Measurements from ENCODE around the gene DHRSX. TPM values are rescaled to one million over a fixed set of nuclear protein-coding genes. Genes with fewer than 3 reads are reported as not detected.
A peak's percentile ranks its signal among the peaks of the same experiment; 100 is the strongest.
"Not testable (repeated sequence)": the region's sequence is repeated elsewhere in the genome, so short reads cannot be mapped to it uniquely, and the experiment has no call there.

Gene DHRSX
- total RNA-seq, 1 experiment from 2014 or later: 24.5 TPM

DNA sequence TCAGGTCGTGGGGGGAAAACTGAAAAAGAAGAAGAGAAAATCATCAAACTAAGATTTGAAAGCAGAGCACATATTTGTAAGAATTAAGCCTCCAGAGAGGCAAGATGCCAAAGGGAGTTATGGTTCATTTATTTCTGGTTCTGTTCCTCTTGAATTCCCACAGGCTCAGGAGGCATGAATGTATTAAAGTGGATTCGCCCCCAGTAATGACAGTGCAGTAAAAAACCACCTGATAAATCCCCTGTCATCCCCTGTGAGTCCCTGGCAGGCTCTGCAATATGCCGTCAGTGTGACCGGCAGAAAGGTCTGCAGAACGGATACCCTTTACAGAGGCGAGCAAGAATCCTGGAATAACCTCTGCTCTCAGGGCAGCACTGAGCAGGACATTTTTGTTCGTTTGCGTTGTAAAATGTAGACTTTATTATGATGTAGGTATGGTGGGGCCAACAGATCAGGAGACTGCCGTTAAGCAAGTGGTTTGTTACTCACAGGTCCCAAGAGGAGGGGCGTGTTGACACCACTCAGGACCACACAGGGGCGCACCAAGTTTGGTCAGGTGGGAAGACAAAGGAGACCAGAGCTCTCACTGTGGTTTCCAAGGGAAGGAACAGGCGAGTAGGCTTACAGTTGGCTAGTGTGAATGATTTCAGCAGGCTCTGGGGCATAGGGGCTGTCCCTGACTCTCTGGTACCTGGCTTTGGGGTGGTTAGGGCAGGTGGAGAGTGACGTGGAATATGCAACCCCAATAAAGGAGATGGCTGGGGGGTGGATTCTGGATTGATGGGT is 75.3 kb downstream of the DHRSX start:
- no peak for DNase-seq (ENCODE audit: low read depth)

DNA sequence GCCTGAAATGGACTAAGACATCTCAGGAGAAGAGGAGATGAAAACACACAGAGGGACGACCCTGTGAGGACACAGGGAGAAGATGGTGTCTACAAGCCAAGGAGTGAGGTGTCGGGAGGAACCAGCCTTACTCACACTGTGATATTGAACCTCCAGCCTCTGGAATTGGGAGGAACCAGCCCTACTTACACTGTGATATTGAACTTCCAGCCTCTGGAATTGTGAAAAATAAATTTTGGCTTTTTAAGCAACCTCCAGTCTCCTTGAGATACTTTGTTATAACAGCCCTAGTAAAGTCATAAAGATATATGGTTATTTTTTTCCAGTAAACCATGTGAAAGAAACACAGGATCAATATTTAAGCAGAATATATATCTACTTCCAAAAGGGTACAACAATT is 76.5 kb downstream of the DHRSX start:
- DNase-seq (ENCODE audit: low read depth): no peak

DNA sequence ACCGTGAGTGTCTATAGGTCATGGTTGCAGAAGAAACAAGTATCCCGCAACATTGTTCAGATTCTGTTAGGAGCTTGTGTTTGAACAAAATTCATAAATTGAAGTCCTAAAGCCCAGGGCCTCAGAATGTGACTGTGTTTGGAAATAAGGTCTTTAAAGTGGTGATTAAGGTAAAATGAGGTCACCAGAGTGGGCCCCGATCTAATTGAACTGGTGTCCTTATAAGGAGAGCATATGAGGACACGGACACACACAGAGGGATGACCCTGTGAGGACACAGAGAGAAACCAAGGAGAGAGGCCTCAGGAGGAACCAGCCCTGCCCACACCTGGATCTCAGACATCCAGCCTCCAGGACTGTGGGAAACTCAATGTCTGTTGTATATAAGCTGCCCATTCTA is 76.9 kb downstream of the DHRSX start:
- DNase-seq (ENCODE audit: low read depth): peak; percentile 6

DNA sequence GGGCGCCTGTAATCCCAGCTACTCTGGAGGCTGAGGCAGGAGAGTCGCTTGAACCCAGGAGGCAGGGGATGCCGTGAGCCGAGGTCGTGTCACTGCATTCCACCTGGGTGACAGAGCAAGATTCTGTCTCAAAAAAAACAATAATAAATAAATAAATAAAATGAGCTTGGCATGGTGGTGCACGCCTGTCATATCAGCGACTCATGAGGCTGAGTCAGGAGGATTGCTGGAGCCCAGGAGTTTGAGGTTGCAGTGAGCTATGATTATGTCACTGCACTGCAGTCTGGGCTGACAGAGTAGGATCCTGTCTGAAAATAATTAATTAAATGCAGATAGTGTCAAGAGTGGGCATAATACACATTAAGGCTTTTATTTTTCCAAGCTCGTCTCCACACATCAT is 77.5 kb downstream of the DHRSX start:
- peak; percentile 84 for DNase-seq (ENCODE audit: low read depth)

DNA sequence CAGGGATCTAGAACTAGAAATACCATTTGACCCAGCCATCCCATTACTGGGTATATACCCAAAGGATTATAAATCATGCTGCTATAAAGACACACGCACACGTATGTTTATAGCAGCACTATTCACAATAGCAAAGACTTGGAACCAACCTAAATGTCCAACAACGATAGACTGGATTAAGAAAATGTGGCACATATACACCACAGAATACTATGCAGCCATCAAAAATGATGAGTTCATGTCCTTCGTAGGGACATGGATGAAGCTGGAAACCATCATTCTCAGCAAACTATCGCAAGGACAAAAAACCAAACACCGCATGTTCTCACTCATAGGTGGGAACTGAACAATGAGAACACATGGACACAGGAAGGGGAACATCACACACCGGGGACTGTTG is 81.4 kb downstream of the DHRSX start:
- not testable (repeated sequence) for DNase-seq (ENCODE audit: low read depth)

DNA sequence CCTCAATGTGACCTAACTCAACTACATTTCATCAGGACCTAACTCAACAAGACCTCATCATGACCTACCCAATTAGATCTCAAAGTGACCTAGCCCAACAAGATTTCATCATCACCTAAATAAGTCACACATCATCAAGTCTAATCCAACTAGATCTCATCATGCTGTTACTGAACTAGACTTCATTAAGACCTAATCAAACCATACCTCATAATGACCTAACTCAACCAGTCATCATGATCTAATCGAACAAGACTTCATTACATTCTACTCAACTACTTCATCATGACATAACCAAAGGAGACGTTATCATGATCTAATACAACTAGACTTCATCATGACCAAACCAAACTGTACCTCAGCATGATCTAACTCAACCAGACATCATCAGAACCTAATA is 82.8 kb downstream of the DHRSX start:
- no peak for DNase-seq (ENCODE audit: low read depth)

DNA sequence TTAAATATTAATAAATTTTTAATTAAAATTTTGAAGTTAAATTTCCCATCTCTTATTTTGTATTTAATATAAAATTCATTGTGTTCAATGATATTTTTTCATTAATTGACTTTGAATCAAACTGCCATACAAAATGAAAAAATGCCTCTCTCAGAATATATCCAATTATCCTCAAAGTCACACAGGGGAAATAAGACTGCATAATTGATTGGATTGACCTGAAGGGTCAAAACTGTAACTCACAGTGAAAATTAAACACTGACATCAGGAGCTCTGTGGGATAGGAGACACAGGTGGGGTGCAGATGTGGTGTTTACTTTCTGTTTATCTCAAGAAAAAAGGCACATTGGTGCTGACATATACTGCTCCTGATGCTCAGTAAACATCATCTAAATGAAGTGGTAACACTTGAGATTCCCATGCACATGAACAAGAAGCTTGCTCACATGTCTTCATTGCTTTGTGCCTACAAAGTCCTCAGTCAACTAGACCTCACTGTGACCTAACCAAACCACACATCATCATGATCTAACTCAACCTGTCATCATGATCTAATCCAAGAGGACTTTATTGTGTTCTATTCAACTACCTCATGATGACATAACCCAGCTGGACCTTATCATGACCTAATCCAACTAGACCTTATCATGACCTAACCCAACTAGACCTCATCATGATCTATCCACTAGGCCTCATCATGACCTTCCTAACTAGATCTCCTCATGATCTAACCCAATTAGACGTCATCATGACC is 83.7 kb downstream of the DHRSX start:
- DNase-seq (ENCODE audit: low read depth): no peak

DNA sequence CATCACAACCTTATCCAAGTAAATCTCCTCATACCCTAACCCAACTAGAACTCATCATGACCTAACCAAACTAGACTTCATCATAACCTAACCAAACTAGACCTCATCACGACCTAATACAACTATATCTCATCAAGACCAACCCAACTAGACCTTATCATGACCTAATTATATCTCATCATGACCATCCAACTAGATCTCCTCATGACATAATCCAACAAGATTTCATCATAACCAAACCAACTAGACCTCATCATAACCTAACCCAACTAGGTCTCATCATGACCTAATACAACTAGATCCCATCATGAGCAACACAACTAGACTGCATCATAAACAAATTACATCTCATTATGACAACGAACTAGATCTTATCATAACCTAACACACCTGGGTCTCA is 86.4 kb downstream of the DHRSX start:
- no peak for DNase-seq (ENCODE audit: low read depth)

DNA sequence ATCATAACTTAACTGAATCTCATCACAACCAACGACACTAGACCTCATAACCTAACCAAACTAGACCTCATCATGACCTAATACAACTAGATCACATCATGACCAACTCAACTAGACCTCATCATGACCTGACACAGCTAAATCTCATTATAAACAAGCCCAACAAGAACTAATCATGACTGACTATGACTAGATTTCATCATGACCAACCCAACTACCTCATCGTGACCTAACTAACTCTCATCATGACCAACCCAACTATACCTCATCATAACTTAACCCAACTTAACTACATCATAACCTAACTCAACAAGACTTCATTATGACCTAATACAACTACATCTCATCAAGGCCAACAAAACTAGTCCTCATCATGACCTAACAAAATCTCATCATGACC is 86.8 kb downstream of the DHRSX start:
- no peak for DNase-seq (ENCODE audit: low read depth)

DNA sequence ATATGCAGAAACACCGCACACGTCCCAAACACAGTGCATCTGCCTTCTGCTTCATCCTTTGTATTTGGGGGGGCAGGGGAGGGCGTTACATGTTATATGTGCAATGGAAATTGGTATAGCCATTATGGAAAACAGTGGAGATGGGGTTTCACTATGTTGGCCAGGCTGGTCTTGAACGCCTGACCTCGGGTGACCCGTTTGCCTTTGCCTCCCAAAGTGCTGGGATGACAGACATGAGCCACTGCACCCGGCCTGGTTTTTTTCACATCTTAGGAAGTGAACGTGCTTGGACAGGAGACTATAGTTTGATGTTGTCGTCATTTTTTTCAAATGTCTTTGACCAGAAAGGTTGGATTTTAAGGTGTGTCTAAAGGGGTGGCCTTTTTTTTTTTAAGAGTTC is 88.6 kb downstream of the DHRSX start:
- DNase-seq (ENCODE audit: low read depth): no peak

DNA sequence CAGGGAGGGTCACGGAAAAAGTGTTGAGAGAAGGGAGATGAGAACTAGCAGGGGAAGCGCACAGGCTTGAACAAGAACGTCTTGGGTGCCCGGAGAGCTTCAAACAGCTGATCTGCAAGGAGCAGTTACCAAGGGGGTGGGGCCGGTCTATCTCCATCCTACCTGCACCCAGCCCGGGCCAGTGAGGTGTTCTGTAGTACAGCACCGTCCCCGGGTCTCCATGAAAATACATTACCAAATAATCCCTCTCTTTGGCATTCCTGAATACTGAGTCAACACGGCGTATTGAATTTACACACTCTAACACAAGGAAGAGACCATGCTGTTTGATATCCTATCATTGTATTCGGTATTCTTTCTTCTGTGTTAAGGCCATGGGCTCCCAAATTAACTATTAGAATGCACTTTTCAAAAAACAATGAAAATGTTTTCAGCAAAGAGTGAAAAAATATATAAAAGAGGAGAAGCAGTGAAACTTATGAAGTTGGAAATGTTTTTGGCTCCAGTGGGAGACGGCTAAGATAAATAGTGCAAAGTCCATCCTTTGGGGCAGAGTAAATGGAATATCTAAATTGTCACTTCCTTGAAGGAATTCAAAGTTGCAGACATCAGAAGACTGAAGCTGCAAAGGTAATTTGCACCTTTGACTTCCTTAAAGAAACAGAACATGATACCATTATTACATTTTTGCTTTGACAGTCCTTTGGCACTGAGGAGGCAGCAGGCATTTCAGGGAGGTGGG is 90.3 kb downstream of the DHRSX start:
- DNase-seq (ENCODE audit: low read depth): no peak

DNA sequence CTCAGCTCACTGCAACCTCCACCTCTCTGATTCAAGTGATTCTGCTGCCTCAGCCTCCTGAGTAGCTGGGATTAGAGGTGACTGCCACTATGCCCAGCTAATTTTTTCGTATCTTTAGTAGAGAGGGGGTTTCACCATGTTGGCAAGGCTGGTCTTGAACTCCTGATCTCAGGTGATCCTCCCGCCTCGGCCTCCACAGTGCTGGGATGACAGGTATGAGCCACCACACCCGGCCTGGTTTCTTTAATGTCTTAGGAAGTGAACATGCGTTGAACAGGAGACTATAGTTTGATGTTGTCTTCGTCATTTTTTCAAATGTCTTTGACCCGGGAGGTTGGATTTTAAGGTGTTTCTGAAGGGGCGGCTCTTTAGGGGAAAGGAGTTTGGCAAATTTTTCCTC is 91.0 kb downstream of the DHRSX start:
- DNase-seq (ENCODE audit: low read depth): no peak

DNA sequence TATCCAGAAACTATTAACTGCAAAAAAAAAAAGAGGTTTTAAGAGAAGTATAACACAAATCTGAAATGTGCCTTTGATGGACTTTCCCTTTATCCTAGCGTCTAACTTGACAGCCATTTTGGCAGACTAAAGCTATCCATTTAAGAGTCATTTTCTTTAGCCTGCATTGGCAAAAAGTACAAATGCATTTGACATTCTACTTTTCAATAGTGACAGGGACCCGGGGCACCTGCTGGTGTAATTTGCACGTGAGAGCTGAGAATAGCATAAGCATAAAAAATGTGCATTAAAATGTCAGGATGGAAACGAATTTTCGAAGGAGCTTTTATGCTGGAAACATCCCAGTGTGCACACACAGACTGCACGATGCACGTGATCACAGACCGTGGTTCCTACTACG is 91.9 kb downstream of the DHRSX start:
- no peak for DNase-seq (ENCODE audit: low read depth)

DNA sequence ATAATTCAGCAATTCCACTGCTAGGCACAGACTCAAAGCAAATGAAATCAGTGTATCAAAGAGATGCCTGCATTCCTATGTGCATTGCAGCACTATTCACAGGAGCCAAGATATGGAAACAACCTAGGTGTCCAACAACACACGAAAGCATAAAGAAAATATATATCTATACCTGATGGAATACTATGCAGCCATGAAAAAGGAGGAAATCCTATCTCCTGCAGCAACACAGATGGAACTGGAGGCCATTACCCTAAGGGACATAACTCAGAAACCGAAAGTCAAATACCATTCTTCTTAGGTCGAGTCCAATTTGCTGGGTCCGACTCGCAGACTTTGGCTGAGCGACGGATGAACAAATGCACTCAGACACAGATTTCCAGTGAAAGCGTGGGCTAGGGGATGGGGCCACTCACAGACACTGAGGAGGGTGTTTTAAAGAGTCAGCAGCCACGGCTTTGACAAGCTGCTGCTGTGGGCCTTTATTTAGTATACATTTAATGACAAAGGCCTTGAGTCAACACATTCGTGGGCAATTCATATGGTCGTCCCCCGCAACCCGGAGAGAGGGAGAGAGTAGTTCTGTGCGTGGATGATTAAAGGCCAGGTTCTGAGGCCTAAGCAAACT is 93.8 kb downstream of the DHRSX start:
- DNase-seq (ENCODE audit: low read depth): no peak

DNA sequence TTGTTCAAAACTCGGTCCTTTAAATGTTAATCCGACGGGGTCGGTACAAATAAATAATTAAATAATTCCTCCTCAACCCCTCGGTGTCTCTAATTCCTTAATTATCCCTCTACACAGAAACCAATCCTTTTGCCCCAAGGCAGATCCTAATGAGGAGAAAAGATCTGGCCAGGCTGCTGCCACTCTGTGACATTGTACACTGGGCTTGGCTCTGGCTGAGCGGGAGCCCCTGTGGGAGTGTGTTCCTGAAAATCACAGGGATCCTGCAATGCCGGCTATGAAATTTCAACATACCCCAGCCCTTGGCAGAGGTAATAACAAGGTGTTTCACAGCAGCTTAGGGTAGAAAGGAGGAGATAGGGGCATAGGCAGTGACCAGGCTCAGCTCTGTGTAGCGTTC is 96.0 kb downstream of the DHRSX start:
- no peak for DNase-seq (ENCODE audit: low read depth)

DNA sequence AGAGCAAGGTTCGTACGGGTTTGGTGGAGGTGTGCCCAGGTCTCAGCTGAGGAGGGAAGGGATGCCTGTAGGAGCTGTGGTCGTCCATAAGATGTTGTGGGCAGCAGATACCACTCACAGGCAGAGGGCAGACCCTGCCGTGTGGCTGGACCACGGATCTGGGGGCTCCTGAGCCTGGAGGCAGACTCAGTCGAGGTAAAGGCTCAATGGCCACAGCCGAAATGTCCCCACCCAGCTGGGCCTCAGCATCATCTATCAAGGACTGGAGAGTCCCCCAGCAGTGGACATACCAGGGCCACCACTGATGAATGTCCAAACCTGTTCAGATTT is 98.5 kb downstream of the DHRSX start:
- DNase-seq (ENCODE audit: low read depth): no peak

DNA sequence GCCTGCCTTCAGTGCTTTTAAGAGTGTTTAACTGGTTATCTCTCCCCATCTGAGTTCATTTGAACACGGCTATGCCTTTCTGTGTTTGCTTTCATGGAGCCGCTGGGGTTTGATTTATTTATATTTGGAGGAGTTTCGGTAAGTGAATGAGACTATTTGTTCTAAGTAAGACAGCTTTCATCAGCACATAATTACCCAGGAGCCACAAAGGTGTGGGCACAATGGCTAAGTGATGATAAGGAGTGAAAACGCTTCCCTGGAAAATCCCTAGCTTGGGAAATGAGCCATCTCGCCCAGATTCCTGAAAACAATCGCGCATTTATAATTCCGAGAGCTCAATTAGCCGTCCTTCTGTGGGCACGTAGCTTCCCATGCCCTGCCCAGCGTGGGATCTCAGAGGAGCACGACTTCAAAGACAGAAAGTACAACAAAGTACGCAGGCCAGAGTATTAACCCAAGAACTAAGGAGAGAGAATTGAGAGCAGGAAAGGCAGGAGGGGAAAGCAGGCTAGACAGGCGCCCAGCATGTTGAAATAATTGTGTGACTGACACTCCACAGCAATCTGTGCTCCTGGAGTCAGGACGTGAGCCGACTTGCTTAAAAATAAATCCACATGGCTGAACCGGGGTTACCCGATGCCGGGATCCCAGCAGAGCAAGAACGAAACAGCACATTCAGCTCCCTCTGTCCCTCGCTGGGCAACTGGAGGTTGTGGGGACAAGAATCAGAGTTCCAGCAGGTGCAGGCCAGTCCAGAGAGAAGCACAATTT is 99.0 kb downstream of the DHRSX start:
- peak; percentile 66 for DNase-seq (ENCODE audit: low read depth)

DNA sequence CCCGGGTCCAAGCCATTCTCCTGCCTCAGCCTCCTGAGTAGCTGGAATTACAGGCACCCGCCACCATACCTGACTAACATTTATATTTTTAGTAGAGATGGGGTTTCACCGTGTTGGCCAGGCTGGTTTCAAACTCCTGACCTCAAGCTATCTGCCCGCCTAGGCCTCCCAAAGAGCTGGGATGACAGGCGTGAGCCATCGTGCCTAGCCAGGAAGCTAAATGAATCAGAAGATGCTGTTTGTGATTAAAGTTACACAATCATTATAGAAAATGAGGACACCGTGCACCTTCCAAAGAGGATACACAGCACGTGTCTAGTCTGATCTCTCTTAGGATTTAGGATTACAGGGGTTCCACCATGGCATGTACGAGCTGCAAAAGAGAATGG is 99.6 kb downstream of the DHRSX start:
- DNase-seq (ENCODE audit: low read depth): peak; percentile 50

DNA sequence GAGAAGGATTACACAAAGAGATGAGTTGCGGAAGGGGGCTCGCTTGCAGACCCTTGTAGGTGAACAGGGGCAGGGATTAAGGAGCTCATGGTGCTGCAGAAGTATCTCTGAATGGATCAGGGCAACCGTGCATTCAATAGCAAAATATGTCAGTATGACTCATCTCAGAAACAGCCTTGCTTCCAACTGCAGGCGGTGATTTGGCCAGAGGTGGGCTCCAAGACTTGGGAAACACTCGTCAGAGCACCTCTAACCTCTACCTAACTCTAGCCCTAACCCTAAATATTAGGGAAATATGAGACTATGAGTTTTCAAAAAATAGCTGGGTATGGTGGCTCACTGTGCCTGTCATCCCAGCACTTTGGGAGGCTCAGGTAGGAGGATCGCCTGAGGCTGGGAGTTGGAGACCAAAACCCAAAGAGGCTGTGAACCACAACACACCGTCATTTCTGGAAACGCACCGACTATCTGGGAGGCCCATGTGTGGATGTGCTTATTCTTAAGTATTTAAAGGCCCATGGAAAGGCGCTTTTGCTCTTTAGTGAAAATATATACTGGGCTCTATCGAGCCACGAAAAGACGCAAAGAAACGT is 102.6 kb downstream of the DHRSX start:
- peak; percentile 63 for DNase-seq (ENCODE audit: low read depth)

DNA sequence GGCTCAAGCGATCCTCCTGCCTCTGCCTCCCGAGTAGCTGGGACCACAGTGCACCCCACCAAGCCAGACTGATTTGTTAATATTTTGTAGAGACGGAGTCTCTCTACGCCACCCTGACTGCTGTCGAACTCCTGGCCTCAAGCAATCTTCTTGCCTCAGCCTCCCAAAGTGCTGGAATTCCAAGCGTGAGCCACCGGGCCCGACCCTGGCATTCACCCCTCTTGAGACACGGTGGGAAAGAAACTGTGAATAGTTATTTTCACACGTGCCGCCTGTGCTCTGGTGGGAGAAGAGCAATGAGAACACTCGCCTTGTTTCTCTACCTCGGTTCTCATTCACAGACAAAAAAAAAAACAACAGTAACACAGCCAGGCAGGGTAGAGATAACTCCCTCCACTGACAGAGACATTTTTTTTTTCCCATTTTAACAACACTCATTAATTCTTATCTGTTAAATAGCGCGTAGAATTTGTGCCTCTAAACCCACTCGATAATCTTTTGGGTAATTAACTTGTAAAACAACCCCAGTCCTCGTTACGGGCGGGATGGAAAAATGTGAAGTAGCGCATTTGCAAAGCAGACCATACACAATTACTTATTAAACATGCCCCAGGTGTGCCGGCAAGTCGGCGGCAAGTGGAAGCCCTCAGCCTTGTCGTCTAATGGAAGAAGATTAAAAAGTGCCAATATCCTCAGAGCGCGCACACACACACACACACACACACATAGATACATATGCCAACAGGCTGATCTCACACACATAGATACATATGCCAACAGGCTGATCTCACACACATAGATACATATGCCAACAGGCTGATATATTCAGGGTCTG is 103.3 kb downstream of the DHRSX start:
- no peak for DNase-seq (ENCODE audit: low read depth)
